Activated CD4-positive, alpha-beta memory T cell treated with anti-CD3 and anti-CD28 coated beads for 36 hours (primary cell): ENCODE results near the gene PITPNM2. TPM values are rescaled to one million over a fixed set of nuclear protein-coding genes. Genes with fewer than 3 reads are reported as not detected.

Experiments used
- CTCF ChIA-PET: fragments of 350-600 bp; sonication (Branson Sonifier 250); formaldehyde crosslinking; loops from one replicate; lab custom pipeline; 2021; ENCODE audit warnings: antibody characterized with exemption, inconsistent platforms; lab: Charles Lee
- POLR2A ChIA-PET: fragments of 350-600 bp; sonication (Branson Sonifier 250); formaldehyde crosslinking; loops from one replicate; lab custom pipeline; 2021; ENCODE audit warnings: antibody characterized with exemption; lab: Charles Lee
- DNase-seq: peaks from one replicate; pipeline ENCODE4 v3.0.0-alpha.2; 2020
- H3K27ac Mint-ChIP-seq: one replicate; pipeline ENCODE4 v1.8.0; 2021; ENCODE audit warnings: mixed read lengths
- H3K27me3 Mint-ChIP-seq: one replicate; pipeline ENCODE4 v1.8.0; 2021; ENCODE audit warnings: mixed read lengths
- H3K36me3 Mint-ChIP-seq: one replicate; pipeline ENCODE4 v1.8.0; 2021; ENCODE audit warnings: mixed read lengths
- H3K4me1 Mint-ChIP-seq: one replicate; pipeline ENCODE4 v1.8.0; 2021; ENCODE audit warnings: low read depth, mixed read lengths
- H3K4me3 Mint-ChIP-seq: one replicate; pipeline ENCODE4 v1.8.0; 2021; ENCODE audit warnings: mild to moderate bottlenecking, mixed read lengths
- H3K9me3 Mint-ChIP-seq: one replicate; pipeline ENCODE4 v1.8.0; 2021; ENCODE audit warnings: mixed read lengths
- intact Hi-C: fragments of 100-400 bp; cut with micrococcal nuclease; formaldehyde crosslinking; loops from one replicate; pipeline ENCODE4 v1.15.1; 2023
- total RNA-seq, 2 experiments: library from RNA; stranded (reverse); gene quantifications; one replicate each; pipeline ENCODE4 v1.2.3, GENCODE V29; 2021

The PITPNM2 gene
- total RNA-seq, 2 experiments from 2014 or later: 5.9 to 6.5 TPM

GRCh38 chr12:123160801-123161487, 10.1 kb upstream of the PITPNM2 start:
- intact Hi-C loops: no loop called here
- H3K36me3 Mint-ChIP-seq: peaks cover 19% of the 10 kb centered on the region
- no peak for DNase-seq
- H3K4me3 Mint-ChIP-seq: no peak overlapping the region
- H3K27ac Mint-ChIP-seq: no peak overlapping the region
- POLR2A ChIA-PET: interaction anchor here (1.7 kb wide), 1 partner anchor 10 kb away, joined by 5 read pairs; the partner anchor contains the start of gene PITPNM2
- peaks cover 5% of the 10 kb centered on the region for H3K4me1 Mint-ChIP-seq
- H3K27me3 Mint-ChIP-seq: no peaks in the 10 kb centered on the region
- no peaks in the 10 kb centered on the region for H3K9me3 Mint-ChIP-seq
- CTCF ChIA-PET: interaction anchor here (0.6 to 1.4 kb wide), 2 partner anchors 41 to 85 kb away, joined by 3 to 4 read pairs; no protein-coding TSS in a partner anchor

DNA sequence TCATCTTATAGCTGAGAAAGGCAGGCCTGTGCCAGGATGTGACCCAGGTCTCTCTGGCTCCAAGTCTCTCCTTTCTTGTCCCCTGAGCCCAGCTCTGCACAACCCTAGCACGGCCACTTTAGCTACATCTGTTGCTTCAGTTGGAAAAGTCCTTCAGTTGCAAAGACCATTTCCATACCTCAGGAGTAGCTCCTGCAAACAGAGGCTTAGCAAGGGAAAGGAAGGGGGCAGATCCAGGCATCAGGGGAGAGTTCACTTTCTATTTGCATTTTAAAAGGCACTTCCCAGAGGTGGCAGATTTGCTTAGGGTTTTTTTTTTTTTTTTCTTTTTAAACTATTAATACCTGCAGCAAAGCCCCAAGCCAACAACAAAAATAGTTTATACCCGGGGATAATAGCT, 3.0 kb upstream of the PITPNM2 start:
- H3K4me3 Mint-ChIP-seq: no peak overlapping the region
- no peaks in the 10 kb centered on the region for H3K9me3 Mint-ChIP-seq
- H3K4me1 Mint-ChIP-seq: peaks cover 23% of the 10 kb centered on the region
- peaks cover 4% of the 10 kb centered on the region for H3K27me3 Mint-ChIP-seq
- DNase-seq: no peak
- H3K27ac Mint-ChIP-seq: no peak overlapping the region
- POLR2A ChIA-PET: interaction anchor here (0.7 to 0.8 kb wide), 2 partner anchors 46 to 79 kb away, joined by 3 to 4 read pairs; partner anchors contain the start of genes MPHOSPH9 and MTRFR
- peaks cover 5% of the 10 kb centered on the region for H3K36me3 Mint-ChIP-seq
- intact Hi-C loops: loop anchor here (2.0 kb wide), 1 partner anchor 111 kb away; no protein-coding TSS in a partner anchor
- CTCF ChIA-PET: interaction anchor here (1.4 kb wide), 1 partner anchor 79 kb away, joined by 4 read pairs; the partner anchor contains the start of genes MPHOSPH9 and MTRFR

GRCh38 chr12:123152833-123153232, 1.9 kb upstream of the PITPNM2 start:
- peaks cover 27% of the 10 kb centered on the region for H3K4me1 Mint-ChIP-seq
- H3K27ac Mint-ChIP-seq: no peak overlapping the region
- H3K36me3 Mint-ChIP-seq: peaks cover 5% of the 10 kb centered on the region
- ChIA-PET POLR2A (interaction anchor here (1.2 to 1.3 kb wide), 2 partner anchors 81 to 109 kb away, joined by 4 to 5 read pairs; partner anchors contain the start of genes MPHOSPH9 and MTRFR), CTCF (interaction anchor here (1.4 to 2.7 kb wide), 2 partner anchors 80 to 85 kb away, joined by 4 to 15 read pairs; partner anchors contain the start of genes MPHOSPH9 and MTRFR)
- DNase-seq: no peak
- intact Hi-C loops: loop anchor here (2.0 kb wide), 1 partner anchor 110 kb away; no protein-coding TSS in a partner anchor
- no peaks in the 10 kb centered on the region for H3K9me3 Mint-ChIP-seq
- no peak overlapping the region for H3K4me3 Mint-ChIP-seq
- H3K27me3 Mint-ChIP-seq: peaks cover 4% of the 10 kb centered on the region

DNA sequence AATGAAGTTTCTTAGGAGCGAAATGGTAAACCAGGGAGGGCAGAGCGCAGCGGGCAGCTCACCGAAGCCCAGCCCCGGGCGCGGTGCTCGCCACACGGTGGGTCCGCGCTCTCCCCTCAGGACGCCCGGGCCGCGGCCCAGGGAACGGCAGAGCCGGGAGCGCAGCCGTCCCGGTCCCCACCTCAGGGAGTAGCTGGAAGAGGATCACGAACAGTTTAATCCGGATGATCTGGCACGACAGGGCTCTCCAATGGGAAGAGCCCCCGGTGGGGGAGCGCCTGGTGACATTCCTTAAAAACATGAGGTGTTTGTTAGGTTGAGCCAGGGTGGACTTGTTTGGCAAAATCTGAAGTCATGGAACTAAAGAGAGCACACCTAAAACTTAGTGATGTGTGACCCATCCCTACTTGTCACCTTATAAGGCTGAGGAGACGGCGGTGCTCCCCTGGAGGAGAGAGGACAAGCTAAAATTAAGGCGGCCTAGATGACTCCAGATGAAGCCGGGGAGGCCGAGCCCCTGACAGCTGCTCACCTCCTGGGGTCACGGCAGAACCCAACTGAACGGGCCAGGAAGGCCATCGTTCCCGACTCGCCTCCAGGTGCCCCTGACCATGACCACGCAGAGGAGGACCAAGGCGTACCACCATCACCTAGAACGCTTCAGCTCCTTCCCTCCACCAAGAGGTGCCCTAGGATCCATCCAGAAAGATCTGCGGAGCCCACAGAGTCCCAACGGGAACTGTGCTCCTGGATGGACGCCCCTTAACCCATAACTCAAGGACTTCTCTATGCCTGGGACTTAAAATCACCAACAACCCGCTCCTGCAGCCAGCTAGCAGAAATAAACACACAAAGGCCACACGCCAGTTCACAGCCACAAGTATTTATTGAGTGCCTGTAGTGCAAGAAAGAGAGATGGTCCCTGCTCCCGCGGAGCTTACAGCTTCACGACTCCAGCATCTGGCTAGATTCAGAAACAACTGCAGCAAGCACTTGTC, 866 bp upstream of the PITPNM2 start:
- no peak for DNase-seq
- ChIA-PET POLR2A (interaction anchor here (0.6 to 1.6 kb wide), 4 partner anchors 9 to 156 kb away, joined by 3 to 5 read pairs (median 4); no protein-coding TSS in a partner anchor), CTCF (interaction anchor here (0.8 to 2.7 kb wide), 8 partner anchors 75 to 562 kb away, joined by 3 to 15 read pairs (median 4); partner anchors contain the start of genes MPHOSPH9 and MTRFR)
- H3K27ac Mint-ChIP-seq: no peak overlapping the region
- H3K27me3 Mint-ChIP-seq: peaks cover 4% of the 10 kb centered on the region
- H3K9me3 Mint-ChIP-seq: no peaks in the 10 kb centered on the region
- H3K36me3 Mint-ChIP-seq: peaks cover 5% of the 10 kb centered on the region
- H3K4me3 Mint-ChIP-seq: peak overlapping the region; percentile 75
- intact Hi-C loops: loop anchor here (2.0 kb wide), 2 partner anchors 81 to 109 kb away; partner anchors contain the start of genes MPHOSPH9 and MTRFR
- peaks cover 27% of the 10 kb centered on the region for H3K4me1 Mint-ChIP-seq

- POLR2A ChIA-PET: interaction anchor here (1.5 to 1.6 kb wide), 2 partner anchors 10 to 107 kb away, joined by 4 to 5 read pairs; no protein-coding TSS in a partner anchor
- CTCF ChIA-PET: interaction anchor here (0.8 to 2.7 kb wide), 5 partner anchors 88 to 198 kb away, joined by 3 to 15 read pairs (median 4); partner anchors contain the start of gene OGFOD2
Measured at GRCh38 chr12:123150275-123150743, 581 bp downstream of the PITPNM2 start.

GRCh38 chr12:123149501-123150274, 1.2 kb downstream of the PITPNM2 start:
- H3K4me3 Mint-ChIP-seq: peak overlapping the region; percentile 67
- no peaks in the 10 kb centered on the region for H3K9me3 Mint-ChIP-seq
- ChIA-PET CTCF (interaction anchor here (1.1 to 1.4 kb wide), 3 partner anchors 88 to 197 kb away, joined by 3 to 4 read pairs (median 3); no protein-coding TSS in a partner anchor), POLR2A (no interaction called here)
- H3K4me1 Mint-ChIP-seq: peaks cover 27% of the 10 kb centered on the region
- H3K36me3 Mint-ChIP-seq: peaks cover 6% of the 10 kb centered on the region
- intact Hi-C loops: loop anchor here (2.0 kb wide), 2 partner anchors 73 to 83 kb away; partner anchors contain the start of genes MPHOSPH9 and MTRFR
- H3K27ac Mint-ChIP-seq: no peak overlapping the region
- no peak for DNase-seq
- peaks cover 4% of the 10 kb centered on the region for H3K27me3 Mint-ChIP-seq

More at GRCh38 chr12:123150275-123150743, 581 bp downstream of the PITPNM2 start:
- DNase-seq: peak; percentile 43
- peak overlapping the region; percentile 67 for H3K4me3 Mint-ChIP-seq
- no peak overlapping the region for H3K27ac Mint-ChIP-seq
- intact Hi-C loops: loop anchor here (2.0 kb wide), 1 partner anchor 82 kb away; the partner anchor contains the start of genes MPHOSPH9 and MTRFR
- H3K4me1 Mint-ChIP-seq: peaks cover 27% of the 10 kb centered on the region
- H3K27me3 Mint-ChIP-seq: peaks cover 4% of the 10 kb centered on the region
- H3K36me3 Mint-ChIP-seq: peaks cover 6% of the 10 kb centered on the region
- H3K9me3 Mint-ChIP-seq: no peaks in the 10 kb centered on the region

- ChIA-PET CTCF (interaction anchor here (1.1 to 1.2 kb wide), 2 partner anchors 89 to 105 kb away, joined by 3 to 4 read pairs; no protein-coding TSS in a partner anchor), POLR2A (no interaction called here)
- Mint-ChIP-seq H3K4me1 (peaks cover 27% of the 10 kb centered on the region), H3K9me3 (no peaks in the 10 kb centered on the region), H3K36me3 (peaks cover 6% of the 10 kb centered on the region), H3K4me3 (peak overlapping the region; percentile 67), H3K27ac (no peak overlapping the region), H3K27me3 (peaks cover 4% of the 10 kb centered on the region)
- no peak for DNase-seq
- intact Hi-C loops: loop anchor here (2.0 kb wide), 1 partner anchor 72 kb away; no protein-coding TSS in a partner anchor
Measured at GRCh38 chr12:123149088-123149487, 1.8 kb downstream of the PITPNM2 start.

DNA sequence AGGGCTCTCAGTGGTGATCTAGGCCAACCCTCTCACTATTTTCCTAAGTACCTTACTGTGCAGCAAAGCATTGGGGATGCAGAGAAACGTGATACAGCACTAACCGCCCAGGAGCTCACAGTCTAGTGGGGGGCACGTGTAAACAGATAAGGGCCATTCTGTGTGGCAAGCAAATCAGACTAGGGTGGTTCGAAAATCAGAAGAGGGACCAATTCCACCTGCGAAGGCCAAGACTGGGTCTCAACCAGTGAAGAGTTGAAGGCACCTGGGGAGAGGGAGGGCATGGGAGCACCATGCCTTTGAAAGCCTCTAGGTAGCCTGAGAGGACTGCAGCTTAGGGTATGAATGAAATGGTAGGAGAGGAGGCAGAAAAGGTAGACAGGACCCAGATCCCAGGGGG, 2.2 kb downstream of the PITPNM2 start:
- intact Hi-C loops: loop anchor here (2.0 kb wide), 1 partner anchor 72 kb away; no protein-coding TSS in a partner anchor
- H3K27me3 Mint-ChIP-seq: peaks cover 4% of the 10 kb centered on the region
- DNase-seq: no peak
- ChIA-PET CTCF (interaction anchor here (1.1 to 1.2 kb wide), 2 partner anchors 90 to 105 kb away, joined by 3 to 4 read pairs; no protein-coding TSS in a partner anchor), POLR2A (no interaction called here)
- H3K9me3 Mint-ChIP-seq: no peaks in the 10 kb centered on the region
- H3K36me3 Mint-ChIP-seq: peaks cover 6% of the 10 kb centered on the region
- H3K27ac Mint-ChIP-seq: no peak overlapping the region
- H3K4me3 Mint-ChIP-seq: no peak overlapping the region
- H3K4me1 Mint-ChIP-seq: peaks cover 27% of the 10 kb centered on the region

DNA sequence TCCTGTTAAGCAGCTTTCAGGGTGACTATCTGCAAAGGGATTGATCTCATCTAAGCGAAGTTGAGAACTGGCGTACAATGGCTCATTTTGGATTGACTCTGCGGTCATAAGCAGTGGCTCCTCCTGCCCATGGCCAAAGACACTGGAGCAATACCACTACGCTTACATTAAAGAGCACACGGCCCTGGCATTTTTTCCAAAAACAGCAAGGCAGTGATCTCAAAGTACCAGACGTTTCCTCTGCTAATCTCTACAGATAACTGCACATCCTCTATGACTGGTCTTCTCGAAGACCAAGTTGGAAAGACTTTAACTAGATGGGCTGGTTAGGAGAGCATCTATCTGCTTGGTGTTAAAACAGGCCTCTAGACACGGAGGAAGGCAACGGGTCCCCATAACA, 2.7 kb downstream of the PITPNM2 start:
- Mint-ChIP-seq H3K4me1 (peaks cover 27% of the 10 kb centered on the region), H3K36me3 (peaks cover 6% of the 10 kb centered on the region), H3K4me3 (no peak overlapping the region), H3K9me3 (no peaks in the 10 kb centered on the region), H3K27ac (no peak overlapping the region), H3K27me3 (peaks cover 4% of the 10 kb centered on the region)
- intact Hi-C loops: loop anchor here (2.0 kb wide), 1 partner anchor 71 kb away; no protein-coding TSS in a partner anchor
- POLR2A ChIA-PET: no interaction called here
- DNase-seq: no peak
- CTCF ChIA-PET: no interaction called here

- Mint-ChIP-seq H3K4me3 (no peak overlapping the region), H3K27ac (no peak overlapping the region), H3K27me3 (peaks cover 4% of the 10 kb centered on the region), H3K4me1 (peaks cover 20% of the 10 kb centered on the region), H3K9me3 (no peaks in the 10 kb centered on the region), H3K36me3 (peaks cover 1% of the 10 kb centered on the region)
- no peak for DNase-seq
- ChIA-PET CTCF (no interaction called here), POLR2A (no interaction called here)
- intact Hi-C loops: no loop called here
Measured at GRCh38 chr12:123145211-123145610, 5.7 kb downstream of the PITPNM2 start.
